Calu3 (cell line): ENCODE data around the gene UNK. TPM values are rescaled to one million over a fixed set of nuclear protein-coding genes. Genes with fewer than 3 reads are reported as not detected.
A peak's percentile ranks its signal among the peaks of the same experiment; 100 is the strongest.

ENCODE experiments used
- BruUV-seq: library from RNA; stranded (reverse); fragments of 400-500 nt; replicated peaks from 2 replicates; lab custom pipeline; 2021; lab: Mats Ljungman, UMichigan
- CTCF ChIA-PET: fragments of 300-600 bp; sonication (Branson Sonifier 250); formaldehyde crosslinking; loops from one replicate; lab custom pipeline; 2022; ENCODE audit warnings: antibody characterized with exemption; lab: Charles Lee
- DNase-seq: peaks from one replicate; pipeline ENCODE4 v3.0.0; 2022
- H3K27ac Mint-ChIP-seq: one replicate; pipeline ENCODE4 v1.8.0; 2022; ENCODE audit warnings: mixed read lengths; ENCODE audit not compliant: unreplicated experiment
- H3K27me3 Mint-ChIP-seq: one replicate; pipeline ENCODE4 v1.8.0; 2022; ENCODE audit warnings: mixed read lengths; ENCODE audit not compliant: unreplicated experiment
- H3K36me3 Mint-ChIP-seq: one replicate; pipeline ENCODE4 v1.8.0; 2022; ENCODE audit warnings: mild to moderate bottlenecking, moderate library complexity, mixed read lengths; ENCODE audit not compliant: insufficient read depth, unreplicated experiment
- H3K4me1 Mint-ChIP-seq: one replicate; pipeline ENCODE4 v1.8.0; 2022; ENCODE audit warnings: mild to moderate bottlenecking, low read depth, mixed read lengths; ENCODE audit not compliant: unreplicated experiment
- H3K4me3 Mint-ChIP-seq: one replicate; pipeline ENCODE4 v1.8.0; 2022; ENCODE audit warnings: mild to moderate bottlenecking, low read depth, moderate library complexity, mixed read lengths; ENCODE audit not compliant: unreplicated experiment
- H3K9me3 Mint-ChIP-seq: one replicate; pipeline ENCODE4 v1.8.0; 2022; ENCODE audit warnings: low read depth, mixed read lengths; ENCODE audit not compliant: unreplicated experiment
- intact Hi-C: fragments of 100-400 bp; cut with micrococcal nuclease; formaldehyde crosslinking; loops from one replicate; pipeline ENCODE4 v1.10.0; 2022; ENCODE audit not compliant: unreplicated experiment
- total RNA-seq: library from RNA; stranded (reverse); gene quantifications from 2 replicates; pipeline ENCODE4 v1.2.3, GENCODE V29; 2022
- TF ChIP-seq, protein P1 (sequence below): fragments of 200-600 bp; IDR thresholded peaks from one replicate; pipeline ENCODE4 v1.8.0; 2022; ENCODE audit warnings: antibody characterized with exemption; ENCODE audit not compliant: unreplicated experiment

UNK gene
- total RNA-seq, 1 experiment from 2014 or later: 26.0 TPM

DNA sequence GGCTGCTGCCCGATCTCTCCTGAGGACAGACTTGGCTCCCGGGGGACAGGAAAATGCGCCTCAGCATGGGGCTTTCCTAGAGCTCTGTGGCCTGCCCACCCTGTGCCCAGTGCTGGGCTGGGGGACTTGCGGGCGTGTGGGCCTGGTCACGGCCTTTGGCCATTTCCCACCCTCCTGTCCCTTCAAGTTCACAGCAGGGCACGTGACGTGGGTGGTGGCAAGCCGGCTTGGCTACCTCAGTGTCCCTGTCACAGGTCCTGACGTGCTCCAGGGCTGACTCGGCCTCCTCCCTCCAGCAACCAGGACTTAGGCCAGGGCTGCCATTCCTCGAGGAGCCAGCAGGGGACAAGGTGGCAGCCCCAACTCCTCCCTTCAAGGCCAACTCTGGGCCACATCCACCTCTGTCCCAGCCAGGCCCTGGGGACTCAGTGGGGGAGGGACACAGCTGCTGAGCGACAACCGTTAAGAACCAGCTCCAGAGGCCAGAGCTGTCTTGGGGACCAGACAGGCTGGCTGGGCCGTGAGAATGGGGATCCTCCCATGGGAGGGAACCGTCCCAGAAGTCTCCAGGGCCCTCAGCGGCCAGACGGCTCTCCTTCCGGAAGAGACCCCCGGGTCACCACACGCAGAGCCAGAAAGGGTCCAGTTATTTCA lies 60.6 kb downstream of the UNK start:
- H3K4me1 Mint-ChIP-seq: peaks cover 18% of the 10 kb centered on the region
- H3K4me3 Mint-ChIP-seq: peak overlapping the region; percentile 68
- no peaks in the 10 kb centered on the region for H3K27me3 Mint-ChIP-seq
- intact Hi-C loops: loop anchor here (5.0 kb wide), 1 partner anchor 42 kb away; no protein-coding TSS in a partner anchor
- H3K9me3 Mint-ChIP-seq: no peaks in the 10 kb centered on the region
- CTCF ChIA-PET: interaction anchor here (0.5 to 4.2 kb wide), 15 partner anchors 10 to 1335 kb away, joined by 3 to 46 read pairs (median 4); partner anchors contain the start of genes MRPL38, TRIM47, TRIM65 and WBP2
- peak; percentile 96 for DNase-seq
- TF ChIP-seq, protein P1, sequence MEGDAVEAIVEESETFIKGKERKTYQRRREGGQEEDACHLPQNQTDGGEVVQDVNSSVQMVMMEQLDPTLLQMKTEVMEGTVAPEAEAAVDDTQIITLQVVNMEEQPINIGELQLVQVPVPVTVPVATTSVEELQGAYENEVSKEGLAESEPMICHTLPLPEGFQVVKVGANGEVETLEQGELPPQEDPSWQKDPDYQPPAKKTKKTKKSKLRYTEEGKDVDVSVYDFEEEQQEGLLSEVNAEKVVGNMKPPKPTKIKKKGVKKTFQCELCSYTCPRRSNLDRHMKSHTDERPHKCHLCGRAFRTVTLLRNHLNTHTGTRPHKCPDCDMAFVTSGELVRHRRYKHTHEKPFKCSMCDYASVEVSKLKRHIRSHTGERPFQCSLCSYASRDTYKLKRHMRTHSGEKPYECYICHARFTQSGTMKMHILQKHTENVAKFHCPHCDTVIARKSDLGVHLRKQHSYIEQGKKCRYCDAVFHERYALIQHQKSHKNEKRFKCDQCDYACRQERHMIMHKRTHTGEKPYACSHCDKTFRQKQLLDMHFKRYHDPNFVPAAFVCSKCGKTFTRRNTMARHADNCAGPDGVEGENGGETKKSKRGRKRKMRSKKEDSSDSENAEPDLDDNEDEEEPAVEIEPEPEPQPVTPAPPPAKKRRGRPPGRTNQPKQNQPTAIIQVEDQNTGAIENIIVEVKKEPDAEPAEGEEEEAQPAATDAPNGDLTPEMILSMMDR: peak; percentile 90
- peak overlapping the region; percentile 94 for H3K27ac Mint-ChIP-seq
- H3K36me3 Mint-ChIP-seq: peaks cover 76% of the 10 kb centered on the region
- BruUV-seq: no TSS peak

DNA sequence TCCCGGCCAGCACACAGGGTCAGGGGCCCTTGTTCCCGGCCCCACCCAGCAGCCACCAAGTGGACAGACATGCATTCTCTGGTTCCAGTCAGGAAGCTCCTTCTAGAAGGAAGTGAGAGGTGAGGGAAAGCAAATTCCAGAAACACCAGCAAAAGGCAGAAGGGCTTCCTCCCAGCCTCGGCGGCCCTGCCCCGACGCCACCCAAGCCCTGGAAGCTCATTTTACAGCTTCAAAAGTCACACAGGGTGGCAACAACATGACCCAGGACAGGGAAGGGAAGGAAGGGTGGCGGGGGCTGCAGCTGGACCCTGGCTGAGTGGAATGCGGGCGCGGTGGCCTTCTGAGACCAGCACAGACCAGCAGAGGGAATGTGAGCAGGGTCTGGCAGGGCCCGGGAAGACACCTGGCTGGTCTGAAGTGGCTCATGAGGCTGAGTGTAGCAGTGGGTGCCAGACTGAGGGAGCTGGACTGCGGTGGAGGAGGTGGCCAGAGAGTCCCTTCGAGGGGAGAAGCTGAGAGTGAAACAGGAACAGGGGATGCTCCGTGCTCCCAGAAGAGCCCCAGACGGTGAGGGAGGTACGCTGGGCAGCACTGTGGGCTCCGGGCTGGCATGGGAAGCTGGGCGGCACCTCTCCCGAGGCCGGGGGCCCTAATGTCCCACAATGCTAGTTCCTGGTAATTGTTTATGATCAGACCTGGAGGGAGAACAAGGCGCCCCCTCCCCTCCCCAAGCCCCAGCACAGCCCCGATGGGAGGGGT lies 61.5 kb downstream of the UNK start:
- H3K4me1 Mint-ChIP-seq: peaks cover 18% of the 10 kb centered on the region
- peaks cover 85% of the 10 kb centered on the region for H3K36me3 Mint-ChIP-seq
- TF ChIP-seq, protein P1: no peak
- H3K27ac Mint-ChIP-seq: peak overlapping the region; percentile 94
- intact Hi-C loops: loop anchor here (5.0 kb wide), 1 partner anchor 41 kb away; no protein-coding TSS in a partner anchor
- DNase-seq: peak; percentile 35
- H3K4me3 Mint-ChIP-seq: peak overlapping the region; percentile 68
- H3K9me3 Mint-ChIP-seq: no peaks in the 10 kb centered on the region
- TSS peak; percentile 15 for BruUV-seq
- no peaks in the 10 kb centered on the region for H3K27me3 Mint-ChIP-seq
- CTCF ChIA-PET: interaction anchor here (0.5 to 4.2 kb wide), 14 partner anchors 9 to 1336 kb away, joined by 3 to 46 read pairs (median 5); partner anchors contain the start of genes MRPL38, TRIM47, TRIM65 and WBP2

- peak overlapping the region; percentile 94 for H3K27ac Mint-ChIP-seq
- no TSS peak for BruUV-seq
- H3K36me3 Mint-ChIP-seq: peaks cover 91% of the 10 kb centered on the region
- TF ChIP-seq, protein P1: no peak
- intact Hi-C loops: loop anchor here (5.0 kb wide), 1 partner anchor 40 kb away; no protein-coding TSS in a partner anchor
- H3K9me3 Mint-ChIP-seq: no peaks in the 10 kb centered on the region
- no peak for DNase-seq
- CTCF ChIA-PET: interaction anchor here (2.6 to 4.2 kb wide), 3 partner anchors 8 to 31 kb away, joined by 19 to 46 read pairs (median 22); partner anchors contain the start of genes TRIM47 and WBP2
- H3K27me3 Mint-ChIP-seq: no peaks in the 10 kb centered on the region
- H3K4me1 Mint-ChIP-seq: peaks cover 18% of the 10 kb centered on the region
- peak overlapping the region; percentile 21 for H3K4me3 Mint-ChIP-seq
Measured at GRCh38 chr17:75846692-75847613, 62.3 kb downstream of the UNK start.
